GM23338 (cell line): ENCODE measurements around the gene HOXA10. TPM values are rescaled to one million over a fixed set of nuclear protein-coding genes. Genes with fewer than 3 reads are reported as not detected.

Experiments
- ATAC-seq: fragments of 200-7000 bp; cut with Tn5 transposase; 3 replicates; pipeline ENCODE4 v1.9.1; 2020
- DNase-seq: peaks from one replicate; pipeline ENCODE4 v3.0.0-alpha.2; 2015; ENCODE audit warnings: low spot score
- H2AFZ ChIP-seq: fragments of 200-600 bp; sonication (generic); 2 replicates; pipeline ENCODE4 v1.8.0; 2016; ENCODE audit warnings: antibody characterized with exemption, mild to moderate bottlenecking, moderate library complexity
- H3F3A ChIP-seq: fragments of 200-600 bp; sonication (generic); replicated peaks from 2 replicates; pipeline ENCODE4 v1.8.0; 2017; ENCODE audit warnings: antibody characterized with exemption, mixed run types, low read depth
- H3K27ac ChIP-seq: fragments of 200-600 bp; sonication (generic); 2 replicates; pipeline ENCODE4 v1.6.1; 2016; ENCODE audit warnings: low read depth
- H3K27me3 ChIP-seq: fragments of 200-600 bp; sonication (generic); 2 replicates; pipeline ENCODE4 v1.8.0; 2016; ENCODE audit warnings: mild to moderate bottlenecking, mixed run types, moderate library complexity; ENCODE audit not compliant: insufficient read depth
- H3K36me3 ChIP-seq: fragments of 200-600 bp; sonication (generic); 2 replicates; pipeline ENCODE4 v1.8.0; 2016; ENCODE audit warnings: mild to moderate bottlenecking; ENCODE audit not compliant: insufficient read depth
- H3K4me1 ChIP-seq: fragments of 200-600 bp; sonication (generic); 2 replicates; pipeline ENCODE4 v1.8.0; 2016; ENCODE audit warnings: mild to moderate bottlenecking, moderate library complexity; ENCODE audit not compliant: insufficient read depth
- H3K4me2 ChIP-seq: fragments of 200-600 bp; sonication (generic); 2 replicates; pipeline ENCODE4 v1.7.1; 2017; ENCODE audit warnings: mixed run types
- H3K4me3 ChIP-seq: fragments of 200-600 bp; sonication (generic); 2 replicates; pipeline ENCODE4 v1.6.1; 2016; ENCODE audit warnings: mixed run types
- H3K79me2 ChIP-seq: fragments of 200-600 bp; sonication (generic); replicated peaks from 2 replicates; pipeline ENCODE4 v1.8.0; 2017; ENCODE audit warnings: mild to moderate bottlenecking; ENCODE audit not compliant: insufficient read depth
- H3K9me2 ChIP-seq: fragments of 200-600 bp; sonication (generic); 2 replicates; pipeline ENCODE4 v1.8.0; 2017; ENCODE audit not compliant: insufficient read depth
- H4K20me1 ChIP-seq: fragments of 200-600 bp; sonication (generic); replicated peaks from 2 replicates; pipeline ENCODE4 v1.8.0; 2017; ENCODE audit warnings: mild to moderate bottlenecking; ENCODE audit not compliant: insufficient read depth
- H3K27ac Mint-ChIP-seq: 2 replicates; pipeline ENCODE4 v1.8.0; 2020; ENCODE audit warnings: inconsistent platforms, mild to moderate bottlenecking, moderate library complexity, mixed read lengths
- H3K27me3 Mint-ChIP-seq: 3 replicates; pipeline ENCODE4 v1.8.0; 2022; ENCODE audit warnings: low read depth, mild to moderate bottlenecking, moderate library complexity, mixed read lengths, inconsistent platforms; ENCODE audit not compliant: insufficient read depth, poor library complexity
- H3K36me3 Mint-ChIP-seq: 3 replicates; pipeline ENCODE4 v1.8.0; 2021; ENCODE audit warnings: low read depth, mild to moderate bottlenecking, inconsistent platforms, moderate library complexity, mixed read lengths
- H3K4me1 Mint-ChIP-seq: 3 replicates; pipeline ENCODE4 v1.8.0; 2020; ENCODE audit warnings: mild to moderate bottlenecking, inconsistent platforms, mixed read lengths
- H3K4me3 Mint-ChIP-seq: 3 replicates; pipeline ENCODE4 v1.8.0; 2021; ENCODE audit warnings: moderate library complexity, mild to moderate bottlenecking, inconsistent platforms, mixed read lengths
- H3K9me3 Mint-ChIP-seq: 3 replicates; pipeline ENCODE4 v1.8.0; 2020; ENCODE audit warnings: moderate library complexity, mild to moderate bottlenecking, inconsistent platforms, mixed read lengths
- CTCF ChIP-seq, 2 experiments: fragments of 200-600 bp in 1 of 2; sonication (generic) in 1 of 2; conservative IDR thresholded peaks; 2 replicates each; pipeline versions ENCODE4 v1.5.1 to v1.6.1; 2016 to 2017; ENCODE audit warnings: antibody characterized with exemption in 2 of 2, low read depth in 2 of 2, mild to moderate bottlenecking in 2 of 2, moderate library complexity in 1 of 2
- EZH2 ChIP-seq: fragments of 200-600 bp; sonication (generic); IDR thresholded peaks from one replicate; pipeline ENCODE4 v1.8.0; 2017; ENCODE audit warnings: antibody characterized with exemption, mild to moderate bottlenecking, low read depth; ENCODE audit not compliant: unreplicated experiment
- EZH2phosphoT487 ChIP-seq: fragments of 200-600 bp; sonication (generic); IDR thresholded peaks from one replicate; pipeline ENCODE4 v1.8.1; 2018; ENCODE audit warnings: antibody characterized with exemption; ENCODE audit not compliant: unreplicated experiment
- NANOG ChIP-seq: IDR thresholded peaks from 2 replicates; pipeline ENCODE4 v1.6.1; 2016; ENCODE audit warnings: antibody characterized with exemption, borderline replicate concordance
- POLR2AphosphoS5 ChIP-seq: IDR thresholded peaks from 2 replicates; pipeline ENCODE4 v1.6.1; 2016; ENCODE audit warnings: antibody characterized with exemption, low read depth
- REST ChIP-seq: IDR thresholded peaks from one replicate; pipeline ENCODE4 v1.6.1; 2018; ENCODE audit warnings: antibody characterized with exemption; ENCODE audit not compliant: unreplicated experiment
- ZNF331 ChIP-seq: fragments of 250-450 bp; sonication (Bioruptor Pico); IDR thresholded peaks from 2 replicates; pipeline ENCODE4 v1.5.0; 2020; ENCODE audit warnings: low read depth, mild to moderate bottlenecking, moderate library complexity
- ZNF462 ChIP-seq: fragments of 250-450 bp; sonication (Bioruptor Pico); IDR thresholded peaks from 2 replicates; pipeline ENCODE4 v1.5.0; 2020; ENCODE audit warnings: mild to moderate bottlenecking, moderate library complexity
- polyA plus RNA-seq: library from polyadenylated mRNA; unstranded; fragments of >200 nt; fragmentation: Nextera tagmentation; extraction: Ambion mirVana; gene quantifications from 2 replicates; pipeline ENCODE4 v1.2.1, GENCODE V29; 2016
- total RNA-seq: library from RNA; depleted of rRNA; stranded (reverse); fragments of >200 nt; shearing (Covaris generic); gene quantifications from 2 replicates; pipeline ENCODE4 v1.2.3, GENCODE V29; 2014

The HOXA10 gene
- total and polyA plus RNA-seq, 2 experiments from 2014 or later = not detected

DNA sequence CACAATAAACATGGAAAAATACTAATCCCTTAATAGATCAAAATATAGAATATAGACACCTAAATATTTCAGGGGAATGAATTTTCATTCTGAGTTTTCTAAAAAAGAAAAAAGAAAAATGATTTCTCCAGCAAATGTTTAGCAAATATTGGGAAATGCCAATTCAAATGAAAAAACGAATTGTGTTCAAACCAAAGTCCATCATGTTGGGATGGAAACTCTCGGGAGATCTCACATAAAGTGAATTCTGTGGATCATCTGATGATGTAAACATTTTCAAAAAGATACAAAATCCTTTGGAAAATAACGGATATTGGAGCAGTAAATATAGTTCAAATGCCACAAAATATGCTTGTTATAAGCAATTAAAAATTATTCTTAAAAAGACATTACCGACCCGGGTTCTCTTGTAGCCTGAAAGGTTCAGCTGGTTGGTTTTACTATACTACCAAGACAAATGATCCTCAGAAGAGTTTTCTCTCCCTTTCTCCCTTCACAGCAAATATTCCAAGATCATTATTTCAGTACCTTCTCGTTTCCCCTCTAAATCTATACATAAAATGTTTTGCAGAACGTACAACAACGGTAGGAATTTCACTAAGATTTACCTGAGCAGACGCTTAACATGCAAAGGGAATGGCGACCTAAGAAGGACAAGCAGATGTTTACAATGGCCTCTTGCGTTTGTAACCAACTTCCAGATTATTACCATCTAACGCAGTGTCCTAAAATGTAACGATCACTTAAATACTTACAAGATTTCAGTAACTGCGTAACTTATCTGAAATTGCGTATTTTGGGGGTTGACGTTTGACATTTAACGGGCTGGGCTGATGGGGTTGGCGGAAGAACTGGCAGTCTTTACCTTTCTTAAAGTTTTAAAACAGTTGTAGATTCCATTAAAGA lies 23.3 kb upstream of the HOXA10 start:
- no peak overlapping the region for H3K4me3 Mint-ChIP-seq
- Histone ChIP-seq H3K4me1 (peaks cover 24% of the 10 kb centered on the region), H3K9me2 (no peaks in the 10 kb centered on the region), H3F3A (peaks cover 22% of the 10 kb centered on the region; the same call in 1 of the 2 replicates), H3K4me2 (no peak overlapping the region), H3K79me2 (no peaks in the 10 kb centered on the region), H3K27ac (no peak overlapping the region), H3K27me3 (peaks cover 98% of the 10 kb centered on the region), H3K4me3 (no peak overlapping the region), H3K36me3 (no peaks in the 10 kb centered on the region), H4K20me1 (peaks cover 37% of the 10 kb centered on the region), H2AFZ (no peak overlapping the region)
- ATAC-seq (no peak), DNase-seq (no peak)
- H3K27ac Mint-ChIP-seq = no peak overlapping the region
- peaks cover 19% of the 10 kb centered on the region for H3K4me1 Mint-ChIP-seq
- H3K9me3 Mint-ChIP-seq = no peaks in the 10 kb centered on the region; the same call in 2 of the 3 replicates
- TF ChIP-seq NANOG (no peak), EZH2phosphoT487 (peak; percentile 54), EZH2 (peak; percentile 61)
- H3K36me3 Mint-ChIP-seq = no peaks in the 10 kb centered on the region
- peaks cover 90% of the 10 kb centered on the region for H3K27me3 Mint-ChIP-seq

DNA sequence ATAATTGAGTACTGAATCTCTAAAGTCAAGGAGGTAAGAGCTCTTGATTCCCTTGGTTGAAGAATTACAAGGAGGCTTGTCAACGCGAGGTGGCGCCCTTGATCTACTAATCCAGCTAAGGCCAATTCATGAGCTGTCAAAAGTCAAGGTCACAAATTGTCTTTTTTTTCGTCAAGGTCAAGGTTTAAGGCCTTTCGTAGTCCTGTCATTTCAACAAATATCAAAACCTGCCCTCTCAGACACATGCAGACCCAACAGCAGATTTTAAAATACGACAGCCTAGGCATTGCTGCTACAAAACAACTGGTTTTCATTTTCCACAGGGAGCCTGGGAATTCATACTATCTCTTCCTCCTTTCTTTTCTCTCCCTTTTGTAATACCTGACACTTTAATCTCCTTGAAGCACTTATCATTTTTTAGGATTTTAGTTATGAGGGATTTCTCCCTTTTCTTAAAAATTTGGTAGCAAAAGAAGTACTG lies 22.2 kb upstream of the HOXA10 start:
- no peaks in the 10 kb centered on the region for H3K79me2 ChIP-seq
- no peaks in the 10 kb centered on the region for H3K9me2 ChIP-seq
- H3K27me3 ChIP-seq = peaks cover 98% of the 10 kb centered on the region
- no peaks in the 10 kb centered on the region for H3K36me3 Mint-ChIP-seq
- no peaks in the 10 kb centered on the region for H3K36me3 ChIP-seq
- peaks cover 27% of the 10 kb centered on the region for H4K20me1 ChIP-seq
- H3K4me3 Mint-ChIP-seq = no peak overlapping the region
- no peak overlapping the region for H3K27ac Mint-ChIP-seq
- no peak overlapping the region for H3K4me3 ChIP-seq
- no peak overlapping the region for H3K27ac ChIP-seq
- peaks cover 16% of the 10 kb centered on the region for H3K4me1 Mint-ChIP-seq
- peaks cover 90% of the 10 kb centered on the region for H3K27me3 Mint-ChIP-seq
- no peak overlapping the region for H2AFZ ChIP-seq
- peaks cover 29% of the 10 kb centered on the region for H3F3A ChIP-seq
- no peaks in the 10 kb centered on the region; the same call in 2 of the 3 replicates for H3K9me3 Mint-ChIP-seq
- no peak overlapping the region for H3K4me2 ChIP-seq
- H3K4me1 ChIP-seq = peaks cover 24% of the 10 kb centered on the region
- ATAC-seq (no peak), DNase-seq (peak; percentile 87)
- no peak for TF ChIP-seq ZNF462 (CRISPR knock-in tag)
- TF ChIP-seq ZNF331 (CRISPR knock-in tag) = no peak
- no peak for TF ChIP-seq POLR2AphosphoS5
- peak; percentile 90 to 97 for TF ChIP-seq CTCF (conservative IDR thresholded peaks at IDR 0.05; ENCODE audit: low read depth in 2 of 2)
- no peak for TF ChIP-seq REST
- TF ChIP-seq EZH2phosphoT487 = no peak
